H1 (cell line): ENCODE measurements around the gene ZNF611. TPM values are rescaled to one million over a fixed set of nuclear protein-coding genes. Genes with fewer than 3 reads are reported as not detected.

ENCODE experiments used
- CTCF ChIA-PET: fragments of 300-600 bp; sonication (Branson Sonifier 250); formaldehyde crosslinking; loops from one replicate; lab custom pipeline; 2021; ENCODE audit not compliant: partially characterized antibody; lab: Charles Lee
- POLR2A ChIA-PET: fragments of 300-600 bp; sonication (Branson Sonifier 250); formaldehyde crosslinking; loops from one replicate; lab custom pipeline; 2021; ENCODE audit warnings: inconsistent platforms; ENCODE audit not compliant: partially characterized antibody; lab: Charles Lee
- DNase-seq, 2 experiments: peaks; one replicate each; pipeline versions ENCODE4 v3.0.0 to v3.0.0-alpha.2; 2010 to 2022; ENCODE audit warnings: low spot score in 2 of 2, low read depth in 1 of 2, mixed read lengths in 1 of 2
- FAIRE-seq: peaks from 2 replicates; lab custom pipeline; 2011; peaks lifted over from hg19 to GRCh38; lab: Jason Lieb, UNC
- H2AFZ ChIP-seq: 2 replicates; pipeline ENCODE4 v1.8.1; 2012; ENCODE audit warnings: low read length, inconsistent platforms
- H2AK5ac ChIP-seq: 2 replicates; pipeline ENCODE4 v1.6.1; 2013; ENCODE audit warnings: low read depth, low read length
- H2BK120ac ChIP-seq: replicated peaks from 2 replicates; pipeline ENCODE3; 2013; ENCODE audit warnings: low read depth, low read length, inconsistent platforms
- H2BK12ac ChIP-seq: 2 replicates; pipeline ENCODE4 v1.6.1; 2013; ENCODE audit warnings: low read depth, low read length
- H2BK15ac ChIP-seq: 2 replicates; pipeline ENCODE4 v1.6.1; 2013; ENCODE audit warnings: low read length
- H2BK20ac ChIP-seq: 2 replicates; pipeline ENCODE4 v1.6.1; 2013; ENCODE audit warnings: low read length
- H2BK5ac ChIP-seq: 2 replicates; pipeline ENCODE4 v1.6.1; 2013; ENCODE audit warnings: low read depth, low read length
- H3K14ac ChIP-seq: 2 replicates; pipeline ENCODE4 v1.6.1; 2013; ENCODE audit warnings: inconsistent platforms; ENCODE audit not compliant: insufficient read length
- H3K18ac ChIP-seq: 2 replicates; pipeline ENCODE4 v1.6.1; 2013; ENCODE audit warnings: low read length; ENCODE audit errors: extremely low read depth
- H3K23ac ChIP-seq: 2 replicates; pipeline ENCODE4 v1.6.1; 2013; ENCODE audit warnings: inconsistent platforms; ENCODE audit not compliant: insufficient read length
- H3K23me2 ChIP-seq: 2 replicates; pipeline ENCODE4 v1.6.1; 2013; ENCODE audit warnings: low read depth, low read length
- H3K27ac ChIP-seq: 2 replicates; pipeline ENCODE4 v1.6.1; 2011; ENCODE audit warnings: low read depth, low read length, inconsistent platforms
- H3K27me3 ChIP-seq, 4 experiments: replicated peaks in 1 of 4; 1 replicate in 1 of 4; 2 replicates in 3 of 4; pipeline versions ENCODE4 v1.6.1 to v1.8.1; 2011 to 2013; ENCODE audit warnings: low read length in 3 of 4, mild to moderate bottlenecking in 3 of 4, inconsistent platforms in 2 of 4, mixed read lengths in 2 of 4, moderate library complexity in 1 of 4; ENCODE audit not compliant: control insufficient read depth in 3 of 4, insufficient read depth in 3 of 4; ENCODE audit errors: extremely low read depth in 1 of 4
- H3K36me3 ChIP-seq, 4 experiments: 2 replicates each; pipeline versions ENCODE4 v1.6.1 to v1.8.1; 2011 to 2013; ENCODE audit warnings: mild to moderate bottlenecking in 4 of 4, low read length in 3 of 4, moderate library complexity in 2 of 4, control low read depth in 1 of 4, inconsistent platforms in 1 of 4; ENCODE audit not compliant: insufficient read depth in 4 of 4, control insufficient read depth in 2 of 4
- H3K4ac ChIP-seq: replicated peaks from 2 replicates; pipeline ENCODE3; 2013; ENCODE audit warnings: low read length, low read depth, mixed read lengths, inconsistent platforms; ENCODE audit not compliant: insufficient read length
- H3K4me1 ChIP-seq, 4 experiments: replicated peaks in 1 of 4; 1 replicate in 1 of 4; 2 replicates in 3 of 4; pipeline versions ENCODE4 v1.6.1 to v1.8.1; 2011 to 2013; ENCODE audit warnings: low read length in 3 of 4, inconsistent platforms in 2 of 4, mixed read lengths in 1 of 4; ENCODE audit not compliant: insufficient read depth in 4 of 4, control insufficient read depth in 3 of 4
- H3K4me2 ChIP-seq, 2 experiments: 2 replicates each; pipeline versions ENCODE4 v1.6.1 to v1.8.1; 2011 to 2013; ENCODE audit warnings: low read depth in 2 of 2, low read length in 2 of 2, control low read depth in 1 of 2, inconsistent platforms in 1 of 2, mild to moderate bottlenecking in 1 of 2; ENCODE audit not compliant: insufficient read depth in 1 of 2
- H3K4me3 ChIP-seq, 4 experiments: fragments of 200-600, 300-600 bp in 1 of 4; sonication (generic), shearing (Covaris generic), sonication (Bioruptor Twin) in 1 of 4; 2 replicates each; pipeline versions ENCODE4 v1.5.1 to v1.8.1; 2011 to 2016; ENCODE audit warnings: low read length in 4 of 4, low read depth in 3 of 4, control low read depth in 2 of 4, inconsistent platforms in 2 of 4, mild to moderate bottlenecking in 2 of 4, mixed read lengths in 1 of 4, moderate library complexity in 1 of 4; ENCODE audit not compliant: insufficient read depth in 2 of 4; ENCODE audit errors: extremely low read depth in 1 of 4
- H3K56ac ChIP-seq: replicated peaks from 2 replicates; pipeline ENCODE3; 2013; ENCODE audit warnings: low read depth, mild to moderate bottlenecking, mixed read lengths, low read length, inconsistent platforms; ENCODE audit not compliant: insufficient read length
- H3K79me1 ChIP-seq: 2 replicates; pipeline ENCODE4 v1.6.1; 2013; ENCODE audit warnings: low read depth, low read length, control low read depth
- H3K79me2 ChIP-seq, 2 experiments: 2 replicates each; pipeline versions ENCODE4 v1.6.1 to v1.8.1; 2012 to 2013; ENCODE audit warnings: low read length in 2 of 2, mild to moderate bottlenecking in 2 of 2, inconsistent platforms in 1 of 2; ENCODE audit not compliant: insufficient read depth in 2 of 2, control insufficient read depth in 1 of 2
- H3K9ac ChIP-seq, 4 experiments: replicated peaks in 1 of 4; 1 replicate in 1 of 4; 2 replicates in 3 of 4; pipeline versions ENCODE4 v1.6.1 to v1.8.1; 2011 to 2013; ENCODE audit warnings: low read depth in 3 of 4, low read length in 3 of 4, control low read depth in 2 of 4, mild to moderate bottlenecking in 2 of 4, moderate library complexity in 2 of 4, inconsistent platforms in 1 of 4; ENCODE audit errors: extremely low read depth in 1 of 4
- H3K9me3 ChIP-seq, 2 experiments: 2 replicates each; pipeline versions ENCODE4 v1.6.1 to v1.8.1; 2012 to 2013; ENCODE audit warnings: mild to moderate bottlenecking in 2 of 2, moderate library complexity in 2 of 2, control low read depth in 1 of 2, inconsistent platforms in 1 of 2, low read depth in 1 of 2, low read length in 1 of 2, mixed read lengths in 1 of 2; ENCODE audit not compliant: insufficient read depth in 2 of 2
- H4K20me1 ChIP-seq, 2 experiments: replicated peaks in 1 of 2; 2 replicates each; pipeline versions ENCODE3 to v1.8.1; 2011 to 2013; ENCODE audit warnings: inconsistent platforms in 2 of 2, low read length in 2 of 2, mild to moderate bottlenecking in 1 of 2; ENCODE audit not compliant: insufficient read depth in 2 of 2, control insufficient read depth in 1 of 2
- H4K5ac ChIP-seq: 2 replicates; pipeline ENCODE4 v1.6.1; 2013; ENCODE audit warnings: low read length, low read depth, mixed read lengths, inconsistent platforms; ENCODE audit not compliant: insufficient read length
- H4K8ac ChIP-seq: 2 replicates; pipeline ENCODE4 v1.8.0; 2013; ENCODE audit warnings: mild to moderate bottlenecking, moderate library complexity, low read length, inconsistent platforms; ENCODE audit not compliant: insufficient read depth; ENCODE audit errors: extremely low read depth
- H4K91ac ChIP-seq: replicated peaks from 2 replicates; pipeline ENCODE3; 2013; ENCODE audit warnings: low read length, mixed read lengths, inconsistent platforms; ENCODE audit not compliant: insufficient read length
- ASH2L ChIP-seq: fragments of 200-600, 300-600 bp; sonication (generic); IDR thresholded peaks from one replicate; pipeline ENCODE4 v1.7.1; 2017; ENCODE audit warnings: low read length
- CBX8 ChIP-seq: fragments of 300-800, 300-1000 bp; sonication (generic); IDR thresholded peaks from 2 replicates; pipeline ENCODE4 v1.7.1; 2016; ENCODE audit warnings: low read depth, low read length, borderline replicate concordance
- CTBP2 ChIP-seq: IDR thresholded peaks from 2 replicates; pipeline ENCODE4 v1.7.0; 2011; ENCODE audit warnings: borderline replicate concordance, mild to moderate bottlenecking, moderate library complexity, mixed read lengths, low read length; ENCODE audit not compliant: insufficient read depth, insufficient read length
- E2F6 ChIP-seq: IDR thresholded peaks from 2 replicates; pipeline ENCODE4 v1.6.1; 2012; ENCODE audit warnings: inconsistent platforms
- JUN ChIP-seq: IDR thresholded peaks from 2 replicates; pipeline ENCODE4 v1.6.1; 2011; ENCODE audit warnings: low read depth, mild to moderate bottlenecking, improper control_type of control experiment, low read length
- NRF1 ChIP-seq: IDR thresholded peaks from 2 replicates; pipeline ENCODE4 v1.6.1; 2011; ENCODE audit warnings: mild to moderate bottlenecking, low read depth, low read length, improper control_type of control experiment
- POLR2AphosphoS5 ChIP-seq: IDR thresholded peaks from 2 replicates; pipeline ENCODE4 v1.6.1; 2011; ENCODE audit warnings: low read depth, low read length
- POU5F1 ChIP-seq: IDR thresholded peaks from 2 replicates; pipeline ENCODE4 v1.6.1; 2011; ENCODE audit warnings: low read depth, mild to moderate bottlenecking, low read length, moderate library complexity
- SP4 ChIP-seq: IDR thresholded peaks from 2 replicates; pipeline ENCODE4 v1.6.1; 2012; ENCODE audit warnings: low read length, inconsistent platforms
- USF2 ChIP-seq: IDR thresholded peaks from 2 replicates; pipeline ENCODE4 v1.6.1; 2011; ENCODE audit warnings: low read length, improper control_type of control experiment
- WGBS, 2 experiments: shearing (Covaris generic) in 1 of 2; methylation state at CpG; one replicate each; pipeline versions ENCODE4 v1.1.6 to v1.1.7; 2013 to 2015; ENCODE audit warnings: low lambda C conversion rate in 2 of 2, mixed read lengths in 2 of 2, inconsistent platforms in 1 of 2, low coverage in 1 of 2, missing lambda C conversion rate in 1 of 2; ENCODE audit not compliant: insufficient replicate concordance in 2 of 2, insufficient coverage in 1 of 2, insufficient read length in 1 of 2; ENCODE audit errors: extremely low coverage in 1 of 2, missing lambda C conversion rate in 1 of 2; 5-methylcytosine and 5-hydroxymethylcytosine counted together
- polyA plus RNA-seq, 7 experiments: library from polyadenylated mRNA; depleted of rRNA in 3 of 7; stranded (reverse) in 5 of 7; unstranded in 2 of 7; fragments of >200 nt in 5 of 7; fragments of 200-250 nt in 2 of 7; gene quantifications; 1 replicate in 5 of 7; 2 replicates in 1 of 7; 4 replicates in 1 of 7; pipeline versions ENCODE4 v1.2.1 to v1.2.3, GENCODE V29; 2011 to 2013; ENCODE audit warnings: missing spikeins in 2 of 7, mixed read lengths in 2 of 7
- total RNA-seq: library from RNA; stranded (reverse); fragmentation: NEBNext Ultra II Directional; extraction: Animal tissue kit (Norgen Biotek cat#: 25700); gene quantifications from 2 replicates; pipeline ENCODE4 v1.2.1, GENCODE V29; 2021

The ZNF611 gene
- total and polyA plus RNA-seq, 2 of the 8 experiments (the other 6 are each of a cell fraction or from before 2014, with no cell fraction given) = 1.9 to 19.0 TPM

GRCh38 chr19:52653161-52653560 lies 81.7 kb downstream of the ZNF611 start:
- H2BK15ac ChIP-seq = no peak overlapping the region
- no peak overlapping the region for H2AFZ ChIP-seq
- no peaks in the 10 kb centered on the region for H4K20me1 ChIP-seq
- H3K36me3 ChIP-seq = peaks cover 0 to 9% (median 6%) of the 10 kb centered on the region in 4 experiments; a peak in 4 of 8 replicates
- DNase-seq = no peak
- no peak overlapping the region for H3K14ac ChIP-seq
- no peak overlapping the region for H3K27ac ChIP-seq
- no peak overlapping the region for H3K9ac ChIP-seq
- ChIA-PET POLR2A (no interaction called here), CTCF (no interaction called here)
- H2BK120ac ChIP-seq = no peak overlapping the region
- H2BK20ac ChIP-seq = no peak overlapping the region
- H4K5ac ChIP-seq = no peak overlapping the region
- no peak overlapping the region for H3K56ac ChIP-seq
- H3K79me2 ChIP-seq = no peaks in the 10 kb centered on the region
- no peak overlapping the region for H4K91ac ChIP-seq
- no peak overlapping the region for H2BK12ac ChIP-seq
- H2AK5ac ChIP-seq = no peak overlapping the region
- no peak for FAIRE-seq
- 92% methylated on average over 4 of the region's 4 CpGs; no CpG with 5 or more reads in 1 of the 2 experiments for WGBS, 2 experiments
- no peak overlapping the region for H3K23ac ChIP-seq
- H4K8ac ChIP-seq = no peak overlapping the region
- no peaks in the 10 kb centered on the region for H3K79me1 ChIP-seq
- H2BK5ac ChIP-seq = no peak overlapping the region
- no peaks in the 10 kb centered on the region for H3K27me3 ChIP-seq
- H3K4me2 ChIP-seq = no peak overlapping the region
- no peaks in the 10 kb centered on the region for H3K23me2 ChIP-seq
- no peak overlapping the region for H3K18ac ChIP-seq
- H3K4ac ChIP-seq = no peak overlapping the region
- no peaks in the 10 kb centered on the region; a peak in 1 of 4 replicates for H3K9me3 ChIP-seq
- H3K4me1 ChIP-seq = no peaks in the 10 kb centered on the region
- H3K4me3 ChIP-seq = no peak overlapping the region
- TF ChIP-seq USF2 = no peak
- no peak for TF ChIP-seq ASH2L
- no peak for TF ChIP-seq CTBP2
- TF ChIP-seq SP4 = no peak
- no peak for TF ChIP-seq POLR2AphosphoS5
- TF ChIP-seq POU5F1 = no peak
- TF ChIP-seq NRF1 = no peak
- no peak for TF ChIP-seq E2F6
- TF ChIP-seq JUN = no peak
- TF ChIP-seq CBX8 = no peak
